CD1c-positive myeloid dendritic cell (primary cell): ENCODE results near the gene MEGF6.

ENCODE experiments used
- DNase-seq: peaks from one replicate; pipeline ENCODE4 v3.0.0-alpha.2; 2016; ENCODE audit errors: extremely low spot score

Gene MEGF6

GRCh38 chr1:3553166-3553939 lies 58.0 kb downstream of the MEGF6 start:
- DNase-seq, result no peak

GRCh38 chr1:3552751-3553150 lies 58.6 kb downstream of the MEGF6 start:
- DNase-seq, result no peak

DNA sequence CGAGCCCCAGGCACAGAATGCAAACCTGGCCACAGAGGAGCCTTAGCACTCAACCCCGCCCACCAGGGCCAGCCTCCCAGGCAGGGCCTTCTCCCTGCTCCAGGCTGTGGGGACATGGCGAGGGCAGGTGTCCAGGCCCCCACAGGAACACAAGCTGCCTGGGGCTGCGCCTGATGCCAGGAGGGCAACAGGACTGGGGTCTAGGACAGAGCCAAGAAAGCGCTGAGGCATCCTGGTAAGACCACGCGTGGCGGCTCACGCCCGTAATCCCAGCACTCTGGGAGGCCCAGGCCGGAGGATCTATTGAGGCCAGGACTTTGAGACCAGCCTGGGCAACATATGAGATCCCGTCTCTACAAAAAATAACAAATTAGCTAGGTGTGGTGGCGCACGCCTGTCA lies 59.1 kb downstream of the MEGF6 start:
- DNase-seq, result no peak

DNA sequence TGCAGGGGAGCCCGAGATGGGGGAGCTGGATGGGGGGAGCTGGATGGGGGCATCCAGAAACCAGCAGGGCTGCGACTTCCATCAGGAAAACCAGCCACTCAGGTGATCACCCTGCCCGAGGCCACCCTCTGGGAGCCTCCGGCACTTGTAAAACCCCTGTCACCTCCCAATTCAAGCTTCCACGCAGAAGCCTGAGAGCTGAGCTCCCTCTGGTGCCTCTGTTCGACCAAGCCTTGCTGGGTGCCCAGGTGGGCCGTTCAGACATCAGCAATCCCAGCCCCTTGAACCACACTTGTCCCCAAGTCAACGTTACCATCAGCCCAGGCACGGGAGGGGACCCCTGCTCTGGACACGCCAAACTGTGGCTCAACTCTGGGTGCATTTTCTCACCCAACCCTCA lies 59.6 kb downstream of the MEGF6 start:
- no peak for DNase-seq

GRCh38 chr1:3551290-3551678 lies 60.0 kb downstream of the MEGF6 start:
- DNase-seq, result no peak

DNA sequence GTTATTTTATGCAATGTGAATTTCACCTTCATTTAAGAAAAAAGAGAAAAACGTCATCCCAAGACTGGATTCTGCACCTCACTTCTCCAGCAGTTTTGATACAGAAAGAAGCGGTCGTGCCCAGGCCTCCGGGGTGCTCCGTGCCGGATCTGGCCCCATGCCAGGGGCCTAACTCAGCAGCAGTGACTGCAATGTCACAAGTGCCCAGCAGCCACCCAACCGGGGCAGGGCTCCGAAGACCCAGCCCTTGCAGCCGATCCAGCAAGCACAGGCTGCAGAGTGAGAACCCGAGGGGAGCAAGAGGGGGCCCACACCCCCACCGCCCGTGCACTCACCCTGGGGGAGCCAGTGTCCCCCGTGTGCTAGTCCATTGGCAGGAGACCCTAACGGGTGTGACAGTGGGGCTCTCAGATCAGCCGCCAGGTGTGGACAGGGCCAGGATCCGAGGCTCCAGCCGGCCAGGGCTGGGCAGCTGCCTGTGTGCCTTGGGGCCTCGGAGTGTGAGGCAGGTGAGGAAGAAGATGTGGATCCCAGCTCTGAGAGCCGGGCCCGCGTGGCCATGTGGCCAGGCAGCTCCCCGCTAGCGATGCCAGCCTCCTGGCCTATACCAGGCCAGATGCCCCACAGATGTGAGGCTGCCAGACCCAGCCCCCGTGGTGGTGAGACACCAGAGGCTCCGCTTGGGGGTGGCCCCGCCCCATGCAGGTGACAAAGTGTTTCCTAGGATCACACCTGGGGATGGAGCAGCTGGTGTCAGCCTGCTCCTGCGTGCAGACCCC lies 60.6 kb downstream of the MEGF6 start:
- no peak for DNase-seq

DNA sequence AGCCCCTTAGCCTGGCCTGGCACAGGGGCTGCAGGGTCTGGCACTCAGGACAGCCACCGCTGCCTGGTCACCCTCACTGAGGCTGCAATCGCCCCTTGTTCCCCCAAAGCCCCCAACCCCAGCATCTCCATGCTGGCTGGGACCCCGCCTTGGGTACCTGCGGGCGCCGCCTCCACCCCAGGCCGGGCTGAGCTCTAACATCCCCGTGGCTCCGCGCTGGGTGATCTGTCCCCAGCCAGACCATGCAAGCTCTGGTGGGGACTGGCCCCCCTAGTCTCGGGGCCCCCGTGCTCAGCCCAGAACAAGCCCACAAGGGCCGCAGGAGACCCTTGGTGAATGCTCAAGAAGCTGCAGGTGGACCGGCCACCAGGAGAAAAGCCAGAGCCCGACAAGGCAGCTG lies 62.4 kb downstream of the MEGF6 start:
- DNase-seq, result no peak

GRCh38 chr1:3548156-3548893 lies 63.0 kb downstream of the MEGF6 start:
- DNase-seq, result no peak

GRCh38 chr1:3547055-3548005 lies 64.0 kb downstream of the MEGF6 start:
- no peak for DNase-seq

GRCh38 chr1:3546048-3546384 lies 65.3 kb downstream of the MEGF6 start:
- DNase-seq, result no peak

DNA sequence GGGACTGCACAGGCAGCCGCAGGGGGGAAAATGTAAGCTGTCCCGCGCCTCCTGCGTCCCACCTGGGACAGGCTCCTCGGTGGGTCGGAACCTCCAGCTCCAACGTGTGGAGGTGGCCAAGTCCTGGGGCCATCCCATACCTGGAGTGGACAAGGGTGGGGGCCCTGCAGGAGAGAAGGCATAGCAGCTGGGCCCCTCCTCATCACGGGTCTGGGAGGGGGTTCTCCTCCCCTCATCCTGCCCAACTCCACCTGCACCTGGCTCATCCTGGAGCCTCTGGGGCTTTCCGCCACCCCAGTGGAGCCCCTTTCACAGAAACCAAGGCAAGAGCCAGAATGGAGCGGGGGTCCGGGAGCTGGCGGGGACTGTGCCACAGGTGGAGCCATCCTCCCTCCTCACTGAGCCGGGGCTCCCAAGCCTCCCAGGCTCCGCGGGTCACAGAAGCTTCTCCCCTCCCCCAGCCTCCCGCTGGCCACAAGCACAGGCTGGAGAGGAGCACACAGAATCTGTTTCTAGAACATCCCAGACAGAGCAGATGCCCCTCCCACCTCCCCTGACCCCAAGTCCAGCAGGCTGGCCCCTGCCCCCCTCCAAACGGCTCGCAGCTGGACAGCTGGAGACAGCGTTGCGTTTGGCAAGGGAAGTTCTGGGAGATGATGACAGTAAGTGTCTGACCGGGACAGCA lies 65.8 kb downstream of the MEGF6 start:
- no peak for DNase-seq

GRCh38 chr1:3544040-3544977 lies 67.0 kb downstream of the MEGF6 start:
- DNase-seq, result no peak

- DNase-seq, result no peak
These were observed 68.0 kb downstream of the MEGF6 start for GRCh38 chr1:3543076-3544039.

DNA sequence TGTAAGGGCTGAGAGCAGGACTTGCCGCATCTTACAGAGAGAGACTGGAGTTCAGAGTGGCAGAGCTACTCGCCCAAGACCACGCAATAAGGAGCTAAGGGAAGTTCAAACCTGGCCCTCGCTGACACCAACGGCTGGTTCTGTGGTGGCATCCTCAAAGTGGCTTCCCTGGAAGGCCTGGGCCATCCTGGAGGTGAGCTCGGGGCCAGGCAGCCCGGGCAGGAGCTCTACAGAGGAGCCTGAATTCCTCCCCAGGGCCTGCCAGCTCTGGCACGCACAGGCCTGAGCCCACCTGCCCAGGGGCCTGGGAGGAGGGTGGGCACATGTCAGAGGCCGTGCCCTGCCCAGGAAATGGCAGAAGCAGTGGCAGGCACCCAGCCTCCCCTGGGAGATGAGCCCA lies 68.6 kb downstream of the MEGF6 start:
- DNase-seq, result no peak

DNA sequence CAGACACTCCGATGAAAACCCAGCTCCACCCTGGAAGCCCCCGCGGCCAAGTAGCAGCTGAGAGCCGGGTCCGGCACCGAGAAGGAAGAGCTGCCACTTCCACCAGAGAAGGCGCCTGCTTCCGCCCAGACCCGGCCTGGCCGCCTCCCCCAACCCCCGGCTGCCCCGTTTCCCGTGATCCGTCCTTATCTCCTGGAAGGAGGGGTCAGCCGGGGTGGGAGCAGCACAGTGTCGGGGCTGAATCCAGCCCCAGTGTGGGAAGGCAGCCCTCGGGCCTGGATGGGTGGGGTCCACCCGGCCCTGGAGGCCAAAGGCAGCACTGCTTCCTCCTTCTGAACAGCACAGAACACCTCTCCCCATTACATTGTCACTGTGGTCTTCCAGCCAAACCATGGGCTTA lies 69.4 kb downstream of the MEGF6 start:
- no peak for DNase-seq

GRCh38 chr1:3541465-3541864 lies 69.8 kb downstream of the MEGF6 start:
- DNase-seq, result no peak

DNA sequence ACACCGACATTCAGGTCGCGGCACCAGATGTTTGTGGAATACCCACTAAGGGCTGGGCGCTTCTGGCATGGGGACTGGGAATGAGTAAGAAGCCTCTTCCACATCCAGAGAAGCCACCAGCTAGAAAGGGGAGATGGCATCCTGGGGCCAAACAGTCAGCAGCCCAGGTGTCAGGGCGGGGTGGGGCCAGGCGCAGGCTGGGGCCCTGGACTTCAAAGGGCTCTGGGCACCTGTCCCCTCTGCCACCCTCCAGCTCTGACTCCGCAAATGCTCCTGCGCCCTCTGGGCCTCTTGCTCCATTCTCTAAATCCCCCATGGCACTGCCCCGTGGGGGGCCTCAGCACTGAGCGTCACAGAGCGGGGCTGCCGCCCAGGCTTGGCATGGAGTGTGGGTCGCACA lies 70.4 kb downstream of the MEGF6 start:
- no peak for DNase-seq

GRCh38 chr1:3539707-3540425 lies 71.4 kb downstream of the MEGF6 start:
- DNase-seq, result no peak
